Right cardiac atrium (tissue), 5 donors: ENCODE data around the gene BACE2. TPM values are rescaled to one million over a fixed set of nuclear protein-coding genes. Genes with fewer than 3 reads are reported as not detected.
"Not testable (repeated sequence)": the region's sequence is repeated elsewhere in the genome, so short reads cannot be mapped to it uniquely, and the experiment has no call there.

ENCODE experiments used
- ATAC-seq, 2 donors: fragments of 200-7000 bp; cut with Tn5 transposase; one replicate each; pipeline versions ENCODE4 v1.8.0 to v1.9.1; 2020; ENCODE audit warnings: moderate library complexity in 2 of 2, mild to moderate bottlenecking in 1 of 2
- DNase-seq, 3 donors: peaks; one replicate each; pipeline ENCODE4 v3.0.0-alpha.2; 2020
- H3K27ac ChIP-seq: one replicate; pipeline ENCODE4 v1.5.1; 2013; ENCODE audit warnings: mild to moderate bottlenecking, low read length, control low read depth, moderate library complexity
- H3K27me3 ChIP-seq: one replicate; pipeline ENCODE4 v1.6.1; 2013; ENCODE audit not compliant: control insufficient read depth, insufficient read depth
- H3K4me1 ChIP-seq: one replicate; pipeline ENCODE4 v1.6.1; 2013; ENCODE audit warnings: low read length; ENCODE audit not compliant: control insufficient read depth, insufficient read depth
- H3K4me3 ChIP-seq: one replicate; pipeline ENCODE4 v1.5.1; 2013; ENCODE audit warnings: low read length, control low read depth
- H3K9me3 ChIP-seq: one replicate; pipeline ENCODE4 v1.6.1; 2013; ENCODE audit warnings: low read length; ENCODE audit not compliant: control insufficient read depth
- WGBS: extraction: QIAGEN DNeasy Blood & Tissue Kit; methylation state at CpG from one replicate; pipeline ENCODE4 v1.1.7; 2013; 5-methylcytosine and 5-hydroxymethylcytosine counted together
- intact Hi-C, 4 donors: fragments of 100-400 bp; cut with DNase I; formaldehyde crosslinking; loops; one replicate each; pipeline versions ENCODE4 v1.11.0 to v1.14.0; 2022 to 2023
- polyA plus RNA-seq: library from polyadenylated mRNA; stranded (reverse); fragments of 200-250 nt; gene quantifications from one replicate; pipeline ENCODE4 v1.2.3, GENCODE V29; 2013
- total RNA-seq, 4 donors: library from RNA; stranded (reverse); fragmentation: NEBNext Ultra II Directional; extraction: Animal tissue kit (Norgen Biotek cat#: 25700); gene quantifications; one replicate each; pipeline ENCODE4 v1.2.1, GENCODE V29; 2021
- donor health status: healthy with polysubstance abuse.
- donor health status: DM: no; HTN: yes; CAD: no.
- donor health status: DM: no; HTN: no; CAD: no.
- donor health status: DM: no; HTN: yes; CAD: no; lungs with severe emphysema.
- donor health status: DM: yes; HTN: yes; CAD: no.

BACE2 gene
- total and polyA plus RNA-seq, 5 donors = 11.7 to 34.0 (median 26.6) TPM

DNA sequence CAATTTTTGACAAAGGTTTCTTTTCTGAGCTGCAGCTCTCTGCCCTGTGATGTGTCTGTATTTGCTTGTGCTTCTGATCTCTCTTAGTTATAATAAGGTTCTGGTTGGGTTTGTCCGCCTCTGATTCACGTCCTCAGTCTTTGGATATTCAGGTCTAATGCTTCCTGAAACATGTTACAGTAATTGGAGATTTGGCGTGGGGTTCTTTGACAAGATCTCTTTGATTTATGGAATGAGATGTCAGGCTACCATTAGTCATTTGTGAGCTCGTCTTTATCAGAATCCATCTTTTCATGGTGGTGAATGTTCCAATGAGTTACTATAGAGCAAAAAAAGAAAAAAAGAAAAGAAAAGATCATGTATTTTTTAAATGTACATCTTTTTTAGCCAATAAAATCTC lies 62.5 kb downstream of the BACE2 start:
- Histone ChIP-seq H3K4me3 (no peak overlapping the region), H3K27ac (no peak overlapping the region), H3K27me3 (no peaks in the 10 kb centered on the region), H3K9me3 (no peaks in the 10 kb centered on the region), H3K4me1 (peaks cover 2% of the 10 kb centered on the region)
- WGBS = 93% methylated on average over 4 of the region's 4 CpGs
- intact Hi-C loops = no loop called here
- no peak for ATAC-seq
- no peak for DNase-seq

DNA sequence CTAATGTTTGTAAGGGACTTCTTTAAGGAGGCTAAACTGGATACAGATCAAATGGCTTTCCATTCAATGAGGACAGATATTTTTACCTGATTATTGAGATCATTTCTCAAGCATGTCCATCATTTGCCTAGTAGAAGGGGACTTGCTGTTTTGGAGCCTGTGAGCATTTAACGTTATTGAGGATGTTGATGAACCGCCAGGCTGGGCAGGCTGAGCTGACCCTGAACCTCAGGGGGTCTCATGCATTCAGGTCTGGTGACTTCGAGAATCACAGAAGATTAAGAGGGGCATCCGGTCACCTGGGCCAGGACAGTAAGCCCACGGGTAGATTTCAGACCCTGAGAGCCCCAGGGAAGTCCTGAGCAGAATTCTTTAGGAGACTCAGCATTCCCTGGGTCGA lies 63.1 kb downstream of the BACE2 start:
- intact Hi-C loops = no loop called here
- Histone ChIP-seq H3K9me3 (no peaks in the 10 kb centered on the region), H3K4me1 (no peaks in the 10 kb centered on the region), H3K4me3 (no peak overlapping the region), H3K27me3 (no peaks in the 10 kb centered on the region), H3K27ac (no peak overlapping the region)
- no peak for ATAC-seq
- DNase-seq = no peak
- WGBS = 95% methylated on average over 6 of the region's 6 CpGs

DNA sequence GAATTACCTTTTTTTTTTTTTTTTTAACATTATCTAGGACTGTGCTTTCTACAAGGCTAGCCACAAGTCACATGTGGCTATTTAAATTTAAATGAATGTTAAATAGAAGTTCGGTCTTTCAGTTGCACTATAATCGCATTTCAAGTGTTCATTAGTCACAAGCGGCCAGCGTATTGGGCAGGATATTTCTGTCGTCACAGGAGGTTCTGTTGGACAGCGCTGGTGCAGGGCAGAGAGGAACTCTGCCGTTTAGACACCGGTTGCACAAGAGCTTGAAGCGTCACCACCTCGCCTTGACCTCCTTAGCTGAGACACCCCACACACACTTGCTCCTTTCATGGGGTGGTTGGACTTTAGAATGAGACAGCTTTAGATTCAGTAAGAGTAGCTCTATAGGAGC lies 64.1 kb downstream of the BACE2 start:
- no peaks in the 10 kb centered on the region for H3K9me3 ChIP-seq
- intact Hi-C loops = no loop called here
- no peak overlapping the region for H3K27ac ChIP-seq
- H3K4me1 ChIP-seq = no peaks in the 10 kb centered on the region
- ATAC-seq (no peak), DNase-seq (no peak)
- 90% methylated on average over 10 of the region's 10 CpGs for WGBS
- H3K4me3 ChIP-seq = no peak overlapping the region
- no peaks in the 10 kb centered on the region for H3K27me3 ChIP-seq

DNA sequence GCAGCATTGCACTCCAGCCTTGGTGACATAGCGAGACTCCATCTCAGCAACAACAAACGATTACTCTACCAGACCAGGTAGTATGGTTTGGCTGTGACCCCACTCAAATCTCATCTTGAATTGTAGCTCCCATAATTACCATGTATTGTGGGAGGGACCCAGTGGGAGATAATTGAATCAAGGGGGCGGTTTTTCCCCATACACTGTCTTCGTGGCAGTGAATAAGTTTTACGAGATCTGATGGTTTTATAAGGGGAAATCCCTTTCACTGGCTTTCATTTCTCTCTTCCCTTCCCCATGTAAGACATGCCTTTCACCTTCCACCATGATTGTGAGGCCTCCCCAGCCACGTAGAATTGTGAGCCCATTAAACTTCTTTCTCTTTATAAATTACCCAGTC lies 66.0 kb downstream of the BACE2 start:
- H3K9me3 ChIP-seq = no peaks in the 10 kb centered on the region
- no peaks in the 10 kb centered on the region for H3K27me3 ChIP-seq
- intact Hi-C loops = no loop called here
- ATAC-seq = no peak
- WGBS = 92% methylated on average over 6 of the region's 6 CpGs
- no peak overlapping the region for H3K27ac ChIP-seq
- no peak for DNase-seq
- no peaks in the 10 kb centered on the region for H3K4me1 ChIP-seq
- H3K4me3 ChIP-seq = no peak overlapping the region

DNA sequence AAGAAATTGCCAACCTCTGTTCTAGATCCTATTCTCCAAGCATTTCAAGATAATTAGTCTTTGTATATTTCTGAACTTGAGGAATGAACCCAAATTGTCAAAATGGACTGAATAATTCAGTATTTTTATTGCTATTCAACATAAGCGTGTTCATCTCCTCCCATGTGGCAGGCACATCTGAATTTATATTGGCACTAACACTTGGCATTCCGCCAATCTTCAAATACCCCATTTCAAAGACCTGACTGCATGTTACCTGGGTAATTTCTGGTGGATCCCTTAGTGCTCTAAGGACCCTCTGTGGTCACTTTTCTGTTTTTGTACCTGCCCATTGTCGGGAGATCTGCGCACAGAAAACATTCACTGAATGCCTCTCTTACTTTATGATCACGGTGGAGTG lies 66.6 kb downstream of the BACE2 start:
- intact Hi-C loops = no loop called here

DNA sequence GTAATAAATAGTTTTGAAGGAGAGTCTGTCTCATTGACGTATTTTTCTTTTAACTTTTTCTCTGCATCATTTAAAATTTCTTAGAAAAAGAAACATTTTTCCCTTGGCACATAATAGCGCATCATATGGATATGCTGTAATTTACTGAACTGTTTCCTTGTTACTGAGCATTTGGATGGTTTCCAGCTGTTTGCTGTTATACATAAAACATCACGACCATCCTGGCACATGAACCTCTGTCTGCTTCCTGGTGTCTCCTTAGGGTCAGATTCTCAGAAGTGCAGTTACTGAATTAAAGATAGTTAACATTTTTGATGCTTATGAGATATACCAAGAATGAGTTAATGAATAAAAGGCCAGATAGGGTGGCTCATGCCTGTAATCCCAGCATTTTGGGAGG lies 67.2 kb downstream of the BACE2 start:
- no peak for ATAC-seq
- intact Hi-C loops = no loop called here
- DNase-seq = no peak
- H3K9me3 ChIP-seq = no peaks in the 10 kb centered on the region
- no peak overlapping the region for H3K27ac ChIP-seq
- H3K4me3 ChIP-seq = no peak overlapping the region
- H3K4me1 ChIP-seq = no peaks in the 10 kb centered on the region
- no peaks in the 10 kb centered on the region for H3K27me3 ChIP-seq
- 64% methylated on average over 3 of the region's 3 CpGs for WGBS

More for the DNA sequence above, 66.6 kb downstream of the BACE2 start:
- Histone ChIP-seq H3K9me3 (no peaks in the 10 kb centered on the region), H3K27ac (no peak overlapping the region), H3K4me1 (no peaks in the 10 kb centered on the region), H3K4me3 (no peak overlapping the region), H3K27me3 (no peaks in the 10 kb centered on the region)
- ATAC-seq (no peak), DNase-seq (no peak)
- WGBS = 85% methylated on average over 5 of the region's 5 CpGs

DNA sequence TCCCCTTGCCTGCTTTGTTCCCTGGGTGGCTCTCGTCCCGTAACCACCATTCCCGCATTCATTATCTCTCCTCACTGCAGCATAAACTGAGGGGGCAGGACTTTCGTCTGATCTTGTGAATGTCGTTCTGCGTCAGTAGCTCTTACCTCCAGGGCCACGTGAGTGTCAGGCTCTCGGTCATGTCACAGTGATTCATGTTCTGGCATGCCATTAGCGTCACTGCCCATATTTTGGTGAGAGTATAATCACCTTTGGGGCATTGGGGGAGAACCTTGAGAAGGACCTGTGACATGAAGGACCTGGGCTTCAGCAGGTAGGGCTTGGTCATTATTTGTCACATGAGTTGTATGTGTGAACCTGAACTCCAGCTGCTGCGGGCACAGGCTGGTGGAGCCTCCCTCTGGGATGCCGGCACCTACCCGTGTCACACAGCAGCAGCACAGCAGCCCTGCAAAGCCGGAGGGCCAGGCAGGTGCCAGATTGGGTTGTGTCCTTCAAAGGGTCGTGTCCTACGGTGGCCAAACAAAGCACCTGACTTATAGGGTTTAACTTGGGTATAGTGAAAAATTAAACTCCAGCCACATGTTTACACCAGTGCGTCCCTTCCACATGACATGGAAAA lies 68.5 kb downstream of the BACE2 start:
- Histone ChIP-seq H3K27me3 (no peaks in the 10 kb centered on the region), H3K4me1 (no peaks in the 10 kb centered on the region), H3K27ac (no peak overlapping the region), H3K4me3 (no peak overlapping the region), H3K9me3 (no peaks in the 10 kb centered on the region)
- WGBS = 96% methylated on average over 16 of the region's 16 CpGs
- intact Hi-C loops = no loop called here
- ATAC-seq (no peak), DNase-seq (no peak)

DNA sequence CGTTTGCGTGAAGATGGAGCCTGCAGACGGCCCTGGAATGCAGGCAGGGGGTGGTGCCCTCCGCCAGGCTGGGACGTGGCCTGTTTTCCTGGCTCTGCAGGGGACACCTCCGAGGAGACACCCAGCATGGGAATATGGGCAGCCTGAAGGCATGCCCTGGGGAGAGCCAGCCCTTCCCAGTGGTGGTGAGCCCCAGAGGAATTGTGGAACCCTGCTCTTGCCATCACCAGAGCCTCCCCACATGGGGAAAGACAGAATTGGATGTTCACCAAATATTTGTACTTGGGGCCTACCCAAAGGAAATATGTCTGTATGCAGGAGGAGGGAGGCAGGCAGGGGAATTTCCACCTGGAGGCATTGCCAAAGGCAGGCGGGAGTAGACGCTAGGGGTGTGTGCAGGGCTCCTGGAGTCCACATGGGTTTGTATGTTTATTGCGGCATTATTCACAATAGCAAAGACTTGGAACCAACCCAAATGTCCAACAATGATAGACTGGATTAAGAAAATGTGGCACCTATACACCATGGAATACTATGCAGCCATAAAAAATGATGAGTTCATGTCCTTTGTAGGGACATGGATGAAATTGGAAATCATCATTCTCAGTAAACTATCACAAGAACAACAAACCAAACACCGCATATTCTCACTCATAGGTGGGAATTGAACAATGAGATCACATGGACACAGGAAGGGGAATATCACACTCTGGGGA lies 70.3 kb downstream of the BACE2 start:
- DNase-seq, H3K4me1 ChIP-seq, H3K27ac ChIP-seq, H3K4me3 ChIP-seq, intact Hi-C loops, H3K9me3 ChIP-seq, H3K27me3 ChIP-seq: not testable (repeated sequence)
- WGBS = 81% methylated on average over 10 of the region's 10 CpGs
- ATAC-seq = peak; percentile 43 to 56

DNA sequence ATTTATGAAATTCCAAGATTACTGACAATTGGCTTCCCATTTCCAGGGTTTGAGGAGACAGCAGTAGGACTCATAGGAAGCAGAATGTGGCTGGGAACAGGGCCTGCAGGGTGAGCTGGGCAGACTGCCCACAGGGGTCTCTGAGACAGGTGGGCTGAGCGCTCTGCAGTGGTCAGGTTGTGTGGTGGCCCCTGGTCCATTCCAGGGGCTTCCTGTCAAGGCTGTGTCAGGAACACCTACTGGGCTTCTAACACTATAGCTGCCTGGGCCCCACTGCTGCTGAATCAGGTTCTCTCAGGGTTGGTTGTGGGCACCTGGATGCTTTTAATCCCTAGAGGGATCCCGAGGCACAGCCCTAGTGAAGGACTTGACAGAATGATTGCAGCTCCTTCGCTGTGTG lies 72.1 kb downstream of the BACE2 start:
- DNase-seq = no peak
- Histone ChIP-seq H3K27me3 (no peaks in the 10 kb centered on the region), H3K4me1 (no peaks in the 10 kb centered on the region), H3K4me3 (no peak overlapping the region), H3K27ac (no peak overlapping the region), H3K9me3 (no peaks in the 10 kb centered on the region)
- WGBS = 90% methylated on average over 3 of the region's 3 CpGs
- intact Hi-C loops = no loop called here
- ATAC-seq = no peak

DNA sequence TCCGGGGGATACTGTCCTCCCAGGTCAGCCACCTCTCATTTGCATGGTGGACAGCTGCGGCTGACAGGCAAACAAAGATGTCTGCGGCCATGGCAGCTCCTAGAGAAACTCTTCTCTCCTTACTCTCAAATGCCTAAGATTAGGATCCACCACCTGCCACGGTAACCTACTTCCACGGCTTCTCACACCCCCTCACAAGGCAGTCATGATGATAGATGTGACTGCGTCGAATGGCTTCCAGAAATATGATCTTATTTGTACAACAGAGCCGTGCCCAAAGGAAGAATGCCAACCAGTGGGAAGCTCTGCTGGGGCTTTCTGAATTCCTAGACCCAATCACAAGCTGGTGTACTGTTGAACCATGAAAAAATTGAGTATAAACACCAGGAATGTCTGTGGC lies 73.4 kb downstream of the BACE2 start:
- H3K27ac ChIP-seq = no peak overlapping the region
- no peak overlapping the region for H3K4me3 ChIP-seq
- no peaks in the 10 kb centered on the region for H3K27me3 ChIP-seq
- H3K4me1 ChIP-seq = no peaks in the 10 kb centered on the region
- no peak for DNase-seq
- 87% methylated on average over 8 of the region's 8 CpGs for WGBS
- H3K9me3 ChIP-seq = no peaks in the 10 kb centered on the region
- ATAC-seq = no peak
- intact Hi-C loops = no loop called here

DNA sequence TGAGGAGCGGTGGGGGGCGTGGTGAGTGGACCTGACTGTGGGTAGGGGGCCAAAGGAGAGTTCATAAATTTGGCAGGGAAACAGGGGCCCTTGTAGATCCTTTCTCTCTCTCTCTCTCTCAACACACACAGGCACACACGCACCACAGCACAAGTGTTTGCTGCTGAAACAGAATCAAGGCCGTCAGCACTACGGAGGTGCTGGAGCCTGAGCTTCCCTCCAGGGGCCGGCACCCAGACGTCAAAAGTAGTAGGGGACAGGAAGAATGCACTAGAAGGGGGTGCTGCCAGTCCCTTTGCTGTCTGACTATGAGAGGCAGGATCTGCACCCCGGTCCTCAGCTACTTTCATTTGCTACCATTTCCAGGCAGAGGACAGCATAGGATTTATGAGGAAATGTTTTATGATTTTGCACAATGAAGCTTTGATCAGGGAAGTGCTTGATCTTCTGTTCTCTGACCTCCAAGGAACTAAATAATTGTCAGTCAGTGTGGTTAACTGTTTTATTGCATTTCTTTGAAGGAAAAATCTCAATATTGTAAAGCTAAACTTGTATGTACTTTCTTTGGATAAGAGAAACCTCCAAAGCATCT lies 74.4 kb downstream of the BACE2 start:
- intact Hi-C loops = no loop called here
- no peaks in the 10 kb centered on the region for H3K27me3 ChIP-seq
- 66% methylated on average over 8 of the region's 8 CpGs for WGBS
- H3K4me1 ChIP-seq = no peaks in the 10 kb centered on the region
- ATAC-seq (no peak), DNase-seq (no peak)
- H3K27ac ChIP-seq = no peak overlapping the region
- no peak overlapping the region for H3K4me3 ChIP-seq
- no peaks in the 10 kb centered on the region for H3K9me3 ChIP-seq
